H1 (cell line): ENCODE measurements around the gene WIPF1. TPM values are rescaled to one million over a fixed set of nuclear protein-coding genes. Genes with fewer than 3 reads are reported as not detected.

Experiments used
- CTCF ChIA-PET: fragments of 300-600 bp; sonication (Branson Sonifier 250); formaldehyde crosslinking; loops from one replicate; lab custom pipeline; 2021; ENCODE audit not compliant: partially characterized antibody; lab: Charles Lee
- POLR2A ChIA-PET: fragments of 300-600 bp; sonication (Branson Sonifier 250); formaldehyde crosslinking; loops from one replicate; lab custom pipeline; 2021; ENCODE audit warnings: inconsistent platforms; ENCODE audit not compliant: partially characterized antibody; lab: Charles Lee
- DNase-seq, 2 experiments: peaks; one replicate each; pipeline versions ENCODE4 v3.0.0 to v3.0.0-alpha.2; 2010 to 2022; ENCODE audit warnings: low spot score in 2 of 2, low read depth in 1 of 2, mixed read lengths in 1 of 2
- FAIRE-seq: peaks from 2 replicates; lab custom pipeline; 2011; peaks lifted over from hg19 to GRCh38; lab: Jason Lieb, UNC
- H2AFZ ChIP-seq: 2 replicates; pipeline ENCODE4 v1.8.1; 2012; ENCODE audit warnings: low read length, inconsistent platforms
- H2AK5ac ChIP-seq: 2 replicates; pipeline ENCODE4 v1.6.1; 2013; ENCODE audit warnings: low read depth, low read length
- H2BK120ac ChIP-seq: replicated peaks from 2 replicates; pipeline ENCODE3; 2013; ENCODE audit warnings: low read depth, low read length, inconsistent platforms
- H2BK12ac ChIP-seq: 2 replicates; pipeline ENCODE4 v1.6.1; 2013; ENCODE audit warnings: low read depth, low read length
- H2BK15ac ChIP-seq: 2 replicates; pipeline ENCODE4 v1.6.1; 2013; ENCODE audit warnings: low read length
- H2BK20ac ChIP-seq: 2 replicates; pipeline ENCODE4 v1.6.1; 2013; ENCODE audit warnings: low read length
- H2BK5ac ChIP-seq: 2 replicates; pipeline ENCODE4 v1.6.1; 2013; ENCODE audit warnings: low read depth, low read length
- H3K14ac ChIP-seq: 2 replicates; pipeline ENCODE4 v1.6.1; 2013; ENCODE audit warnings: inconsistent platforms; ENCODE audit not compliant: insufficient read length
- H3K18ac ChIP-seq: 2 replicates; pipeline ENCODE4 v1.6.1; 2013; ENCODE audit warnings: low read length; ENCODE audit errors: extremely low read depth
- H3K23ac ChIP-seq: 2 replicates; pipeline ENCODE4 v1.6.1; 2013; ENCODE audit warnings: inconsistent platforms; ENCODE audit not compliant: insufficient read length
- H3K23me2 ChIP-seq: 2 replicates; pipeline ENCODE4 v1.6.1; 2013; ENCODE audit warnings: low read depth, low read length
- H3K27ac ChIP-seq: 2 replicates; pipeline ENCODE4 v1.6.1; 2011; ENCODE audit warnings: low read depth, low read length, inconsistent platforms
- H3K27me3 ChIP-seq, 4 experiments: replicated peaks in 1 of 4; 1 replicate in 1 of 4; 2 replicates in 3 of 4; pipeline versions ENCODE4 v1.6.1 to v1.8.1; 2011 to 2013; ENCODE audit warnings: low read length in 3 of 4, mild to moderate bottlenecking in 3 of 4, inconsistent platforms in 2 of 4, mixed read lengths in 2 of 4, moderate library complexity in 1 of 4; ENCODE audit not compliant: control insufficient read depth in 3 of 4, insufficient read depth in 3 of 4; ENCODE audit errors: extremely low read depth in 1 of 4
- H3K36me3 ChIP-seq, 4 experiments: 2 replicates each; pipeline versions ENCODE4 v1.6.1 to v1.8.1; 2011 to 2013; ENCODE audit warnings: mild to moderate bottlenecking in 4 of 4, low read length in 3 of 4, moderate library complexity in 2 of 4, control low read depth in 1 of 4, inconsistent platforms in 1 of 4; ENCODE audit not compliant: insufficient read depth in 4 of 4, control insufficient read depth in 2 of 4
- H3K4ac ChIP-seq: replicated peaks from 2 replicates; pipeline ENCODE3; 2013; ENCODE audit warnings: low read length, low read depth, mixed read lengths, inconsistent platforms; ENCODE audit not compliant: insufficient read length
- H3K4me1 ChIP-seq, 4 experiments: replicated peaks in 1 of 4; 1 replicate in 1 of 4; 2 replicates in 3 of 4; pipeline versions ENCODE4 v1.6.1 to v1.8.1; 2011 to 2013; ENCODE audit warnings: low read length in 3 of 4, inconsistent platforms in 2 of 4, mixed read lengths in 1 of 4; ENCODE audit not compliant: insufficient read depth in 4 of 4, control insufficient read depth in 3 of 4
- H3K4me2 ChIP-seq, 2 experiments: 2 replicates each; pipeline versions ENCODE4 v1.6.1 to v1.8.1; 2011 to 2013; ENCODE audit warnings: low read depth in 2 of 2, low read length in 2 of 2, control low read depth in 1 of 2, inconsistent platforms in 1 of 2, mild to moderate bottlenecking in 1 of 2; ENCODE audit not compliant: insufficient read depth in 1 of 2
- H3K4me3 ChIP-seq, 4 experiments: fragments of 200-600, 300-600 bp in 1 of 4; sonication (generic), shearing (Covaris generic), sonication (Bioruptor Twin) in 1 of 4; 2 replicates each; pipeline versions ENCODE4 v1.5.1 to v1.8.1; 2011 to 2016; ENCODE audit warnings: low read length in 4 of 4, low read depth in 3 of 4, control low read depth in 2 of 4, inconsistent platforms in 2 of 4, mild to moderate bottlenecking in 2 of 4, mixed read lengths in 1 of 4, moderate library complexity in 1 of 4; ENCODE audit not compliant: insufficient read depth in 2 of 4; ENCODE audit errors: extremely low read depth in 1 of 4
- H3K56ac ChIP-seq: replicated peaks from 2 replicates; pipeline ENCODE3; 2013; ENCODE audit warnings: low read depth, mild to moderate bottlenecking, mixed read lengths, low read length, inconsistent platforms; ENCODE audit not compliant: insufficient read length
- H3K79me1 ChIP-seq: 2 replicates; pipeline ENCODE4 v1.6.1; 2013; ENCODE audit warnings: low read depth, low read length, control low read depth
- H3K79me2 ChIP-seq, 2 experiments: 2 replicates each; pipeline versions ENCODE4 v1.6.1 to v1.8.1; 2012 to 2013; ENCODE audit warnings: low read length in 2 of 2, mild to moderate bottlenecking in 2 of 2, inconsistent platforms in 1 of 2; ENCODE audit not compliant: insufficient read depth in 2 of 2, control insufficient read depth in 1 of 2
- H3K9ac ChIP-seq, 4 experiments: replicated peaks in 1 of 4; 1 replicate in 1 of 4; 2 replicates in 3 of 4; pipeline versions ENCODE4 v1.6.1 to v1.8.1; 2011 to 2013; ENCODE audit warnings: low read depth in 3 of 4, low read length in 3 of 4, control low read depth in 2 of 4, mild to moderate bottlenecking in 2 of 4, moderate library complexity in 2 of 4, inconsistent platforms in 1 of 4; ENCODE audit errors: extremely low read depth in 1 of 4
- H3K9me3 ChIP-seq, 2 experiments: 2 replicates each; pipeline versions ENCODE4 v1.6.1 to v1.8.1; 2012 to 2013; ENCODE audit warnings: mild to moderate bottlenecking in 2 of 2, moderate library complexity in 2 of 2, control low read depth in 1 of 2, inconsistent platforms in 1 of 2, low read depth in 1 of 2, low read length in 1 of 2, mixed read lengths in 1 of 2; ENCODE audit not compliant: insufficient read depth in 2 of 2
- H4K20me1 ChIP-seq, 2 experiments: replicated peaks in 1 of 2; 2 replicates each; pipeline versions ENCODE3 to v1.8.1; 2011 to 2013; ENCODE audit warnings: inconsistent platforms in 2 of 2, low read length in 2 of 2, mild to moderate bottlenecking in 1 of 2; ENCODE audit not compliant: insufficient read depth in 2 of 2, control insufficient read depth in 1 of 2
- H4K5ac ChIP-seq: 2 replicates; pipeline ENCODE4 v1.6.1; 2013; ENCODE audit warnings: low read length, low read depth, mixed read lengths, inconsistent platforms; ENCODE audit not compliant: insufficient read length
- H4K8ac ChIP-seq: 2 replicates; pipeline ENCODE4 v1.8.0; 2013; ENCODE audit warnings: mild to moderate bottlenecking, moderate library complexity, low read length, inconsistent platforms; ENCODE audit not compliant: insufficient read depth; ENCODE audit errors: extremely low read depth
- H4K91ac ChIP-seq: replicated peaks from 2 replicates; pipeline ENCODE3; 2013; ENCODE audit warnings: low read length, mixed read lengths, inconsistent platforms; ENCODE audit not compliant: insufficient read length
- ATF2 ChIP-seq: IDR thresholded peaks from 2 replicates; pipeline ENCODE4 v1.6.1; 2012; ENCODE audit warnings: low read length, inconsistent platforms
- BCL11A ChIP-seq, 2 experiments: IDR thresholded peaks; one replicate each; pipeline ENCODE4 v1.6.1; 2011; ENCODE audit warnings: low read depth in 2 of 2, low read length in 2 of 2, mild to moderate bottlenecking in 2 of 2
- CREB1 ChIP-seq: IDR thresholded peaks from 2 replicates; pipeline ENCODE4 v1.6.1; 2012; ENCODE audit warnings: inconsistent platforms
- HDAC2 ChIP-seq, 2 experiments: fragments of 300-600 bp in 1 of 2; sonication (generic) in 1 of 2; IDR thresholded peaks; 2 replicates each; pipeline ENCODE4 v1.6.1; 2011 to 2012; ENCODE audit warnings: low read depth in 2 of 2, low read length in 2 of 2, mild to moderate bottlenecking in 2 of 2, moderate library complexity in 2 of 2, borderline replicate concordance in 1 of 2, inconsistent platforms in 1 of 2
- KDM4A ChIP-seq: IDR thresholded peaks from one replicate; pipeline ENCODE4 v1.7.1; 2012; ENCODE audit warnings: low read depth, mild to moderate bottlenecking, moderate library complexity, low read length, inconsistent platforms; ENCODE audit not compliant: severe bottlenecking
- MAX ChIP-seq: IDR thresholded peaks from 2 replicates; pipeline ENCODE4 v1.6.1; 2012; ENCODE audit warnings: inconsistent platforms
- POLR2A ChIP-seq, 2 experiments: IDR thresholded peaks; 1 replicate in 1 of 2; 2 replicates in 1 of 2; pipeline ENCODE4 v1.6.1; 2011; ENCODE audit warnings: low read depth in 2 of 2, low read length in 2 of 2, mild to moderate bottlenecking in 2 of 2; ENCODE audit errors: control extremely low read depth in 1 of 2
- POLR2AphosphoS5 ChIP-seq: IDR thresholded peaks from 2 replicates; pipeline ENCODE4 v1.6.1; 2011; ENCODE audit warnings: low read depth, low read length
- RAD21 ChIP-seq, 2 experiments: IDR thresholded peaks in 1 of 2; conservative IDR thresholded peaks in 1 of 2; 2 replicates each; pipeline ENCODE4 v1.6.1; 2011; ENCODE audit warnings: low read depth in 2 of 2, low read length in 2 of 2, improper control_type of control experiment in 1 of 2, inconsistent platforms in 1 of 2, mild to moderate bottlenecking in 1 of 2, moderate library complexity in 1 of 2
- RXRA ChIP-seq: IDR thresholded peaks from 2 replicates; pipeline ENCODE4 v1.6.1; 2011; ENCODE audit warnings: low read depth, mild to moderate bottlenecking, low read length, moderate library complexity; ENCODE audit not compliant: insufficient read depth
- SIRT6 ChIP-seq: IDR thresholded peaks from one replicate; pipeline ENCODE4 v1.7.1; 2012; ENCODE audit warnings: low read length, inconsistent platforms
- SIX5 ChIP-seq: IDR thresholded peaks from 2 replicates; pipeline ENCODE4 v1.6.1; 2011; ENCODE audit warnings: mild to moderate bottlenecking, low read depth, low read length
- SP1 ChIP-seq: IDR thresholded peaks from 2 replicates; pipeline ENCODE4 v1.6.1; 2011; ENCODE audit warnings: low read depth, low read length
- WGBS, 2 experiments: shearing (Covaris generic) in 1 of 2; methylation state at CpG; one replicate each; pipeline versions ENCODE4 v1.1.6 to v1.1.7; 2013 to 2015; ENCODE audit warnings: low lambda C conversion rate in 2 of 2, mixed read lengths in 2 of 2, inconsistent platforms in 1 of 2, low coverage in 1 of 2, missing lambda C conversion rate in 1 of 2; ENCODE audit not compliant: insufficient replicate concordance in 2 of 2, insufficient coverage in 1 of 2, insufficient read length in 1 of 2; ENCODE audit errors: extremely low coverage in 1 of 2, missing lambda C conversion rate in 1 of 2; 5-methylcytosine and 5-hydroxymethylcytosine counted together
- polyA plus RNA-seq, 7 experiments: library from polyadenylated mRNA; depleted of rRNA in 3 of 7; stranded (reverse) in 5 of 7; unstranded in 2 of 7; fragments of >200 nt in 5 of 7; fragments of 200-250 nt in 2 of 7; gene quantifications; 1 replicate in 5 of 7; 2 replicates in 1 of 7; 4 replicates in 1 of 7; pipeline versions ENCODE4 v1.2.1 to v1.2.3, GENCODE V29; 2011 to 2013; ENCODE audit warnings: missing spikeins in 2 of 7, mixed read lengths in 2 of 7
- total RNA-seq: library from RNA; stranded (reverse); fragmentation: NEBNext Ultra II Directional; extraction: Animal tissue kit (Norgen Biotek cat#: 25700); gene quantifications from 2 replicates; pipeline ENCODE4 v1.2.1, GENCODE V29; 2021

Gene WIPF1
- total and polyA plus RNA-seq, 2 of the 8 experiments (the other 6 are each of a cell fraction or from before 2014, with no cell fraction given), result 4.7 to 5.2 TPM

- ChIA-PET POLR2A (interaction anchor here (0.6 kb wide), 1 partner anchor 1511 kb away, joined by 3 read pairs; no protein-coding TSS in a partner anchor), CTCF (interaction anchor here (0.6 to 1.2 kb wide), 5 partner anchors 9 to 1220 kb away, joined by 3 to 4 read pairs (median 3); no protein-coding TSS in a partner anchor)
- H3K14ac ChIP-seq, result no peak overlapping the region
- no peak overlapping the region for H3K9ac ChIP-seq
- H3K79me1 ChIP-seq, result no peaks in the 10 kb centered on the region
- H3K9me3 ChIP-seq, result no peaks in the 10 kb centered on the region
- H4K91ac ChIP-seq, result no peak overlapping the region
- H3K4me2 ChIP-seq, result no peak overlapping the region
- no peak overlapping the region for H3K23ac ChIP-seq
- no peak overlapping the region for H3K4me3 ChIP-seq
- no peak overlapping the region for H4K5ac ChIP-seq
- no peak overlapping the region for H2AK5ac ChIP-seq
- H4K20me1 ChIP-seq, result no peaks in the 10 kb centered on the region
- no peak overlapping the region for H2BK15ac ChIP-seq
- H3K18ac ChIP-seq, result no peak overlapping the region
- no peak overlapping the region for H2BK20ac ChIP-seq
- H3K23me2 ChIP-seq, result no peaks in the 10 kb centered on the region
- no peaks in the 10 kb centered on the region for H3K27me3 ChIP-seq
- no peaks in the 10 kb centered on the region; a peak in 1 of 8 replicates for H3K36me3 ChIP-seq
- H3K79me2 ChIP-seq, result no peaks in the 10 kb centered on the region
- H2AFZ ChIP-seq, result no peak overlapping the region
- no peak overlapping the region for H2BK12ac ChIP-seq
- no peak overlapping the region for H2BK5ac ChIP-seq
- no peak overlapping the region for H3K4ac ChIP-seq
- H3K27ac ChIP-seq, result no peak overlapping the region
- DNase-seq, result no peak
- no peak overlapping the region for H2BK120ac ChIP-seq
- no peaks in the 10 kb centered on the region for H3K4me1 ChIP-seq
- H4K8ac ChIP-seq, result no peak overlapping the region
- 89% methylated on average over 6 of the region's 6 CpGs; no CpG with 5 or more reads in 1 of the 2 experiments for WGBS, 2 experiments
- FAIRE-seq, result no peak
- no peak overlapping the region for H3K56ac ChIP-seq
- no peak for TF ChIP-seq SP1
- no peak for TF ChIP-seq SIX5
- TF ChIP-seq POLR2A (IDR thresholded peaks at IDR 0.05; ENCODE audit: control extremely low read depth in 1 of 2, low read depth in 2 of 2, low read length in 2 of 2), result no peak
- no peak for TF ChIP-seq MAX
- TF ChIP-seq RXRA, result no peak
- no peak for TF ChIP-seq CREB1
- no peak for TF ChIP-seq BCL11A (IDR thresholded peaks at IDR 0.05; ENCODE audit: low read depth in 2 of 2, low read length in 2 of 2)
- no peak for TF ChIP-seq KDM4A
- TF ChIP-seq RAD21 (IDR thresholded peaks at IDR 0.05 in 1 of 2, conservative IDR thresholded peaks at IDR 0.05 in 1 of 2; ENCODE audit: low read depth in 2 of 2, low read length in 2 of 2), result no peak
- TF ChIP-seq POLR2AphosphoS5, result no peak
- TF ChIP-seq ATF2, result no peak
- no peak for TF ChIP-seq HDAC2 (IDR thresholded peaks at IDR 0.05; ENCODE audit: borderline replicate concordance in 1 of 2, low read depth in 2 of 2, low read length in 2 of 2)
- TF ChIP-seq SIRT6, result no peak
These were observed 24.0 kb downstream of the WIPF1 start for GRCh38 chr2:174573621-174574081.
